ENCODE data around the gene CDCA5. TPM values are rescaled to one million over a fixed set of nuclear protein-coding genes. Genes with fewer than 3 reads are reported as not detected.

The CDCA5 gene
- total RNA-seq, 1 experiment from 2014 or later, result 92.9 TPM

DNA sequence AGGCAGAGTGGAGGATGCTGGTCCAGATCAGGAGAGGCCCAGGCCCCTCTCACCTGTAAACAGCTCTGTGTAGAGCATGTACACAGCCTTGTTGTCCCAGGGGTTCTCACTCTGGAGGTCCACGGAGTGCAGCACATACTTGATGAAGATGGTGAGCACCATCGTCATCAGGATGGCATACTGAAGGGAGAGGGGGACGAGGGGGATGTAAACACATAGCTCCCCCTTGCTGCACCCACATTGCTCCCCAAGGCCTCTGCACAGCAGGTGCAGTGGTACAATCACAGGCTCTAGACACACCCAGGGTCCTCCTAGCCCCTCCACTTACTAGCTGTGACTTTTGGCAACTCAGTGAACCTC, 47.6 kb upstream of the CDCA5 start:
- ChIA-PET POLR2A (interaction anchor here (0.5 kb wide), 1 partner anchor 843 kb away, joined by 3 read pairs; no protein-coding TSS in a partner anchor), CTCF (interaction anchor here (0.6 to 0.7 kb wide), 2 partner anchors 21 to 201 kb away, joined by 3 read pairs; no protein-coding TSS in a partner anchor)
- ATAC-seq (no peak), DNase-seq (ENCODE audit: low read depth, low spot score) (no peak)
- Histone ChIP-seq H3K36me3 (ENCODE audit: control insufficient read depth, insufficient read depth, low read length) (peaks cover 12% of the 10 kb centered on the region; the same call in 1 of the 2 replicates), H3K4me1 (ENCODE audit: control insufficient read depth, insufficient read depth, low read length) (peaks cover 16% of the 10 kb centered on the region), H3K27ac (ENCODE audit: low read length) (no peak overlapping the region), H3K9me3 (ENCODE audit: control insufficient read depth, insufficient read depth, low read depth, low read length) (no peaks in the 10 kb centered on the region), H3K4me3 (ENCODE audit: low read depth in 2 of 2, low read length in 2 of 2) (no peak overlapping the region), H3K27me3 (ENCODE audit: control insufficient read depth, insufficient read depth, low read length) (no peaks in the 10 kb centered on the region)
- TF ChIP-seq CTCF (IDR thresholded peaks at IDR 0.05) (no peak), SIN3A (IDR thresholded peaks at IDR 0.05; ENCODE audit: borderline replicate concordance, insufficient read depth, low read depth, low read length) (no peak), POLR2AphosphoS5 (IDR thresholded peaks at IDR 0.05; ENCODE audit: low read depth, low read length) (no peak), TCF7L2 (IDR thresholded peaks at IDR 0.05; ENCODE audit: low read depth, low read length) (no peak)
- TF ChIP-seq, protein P1, sequence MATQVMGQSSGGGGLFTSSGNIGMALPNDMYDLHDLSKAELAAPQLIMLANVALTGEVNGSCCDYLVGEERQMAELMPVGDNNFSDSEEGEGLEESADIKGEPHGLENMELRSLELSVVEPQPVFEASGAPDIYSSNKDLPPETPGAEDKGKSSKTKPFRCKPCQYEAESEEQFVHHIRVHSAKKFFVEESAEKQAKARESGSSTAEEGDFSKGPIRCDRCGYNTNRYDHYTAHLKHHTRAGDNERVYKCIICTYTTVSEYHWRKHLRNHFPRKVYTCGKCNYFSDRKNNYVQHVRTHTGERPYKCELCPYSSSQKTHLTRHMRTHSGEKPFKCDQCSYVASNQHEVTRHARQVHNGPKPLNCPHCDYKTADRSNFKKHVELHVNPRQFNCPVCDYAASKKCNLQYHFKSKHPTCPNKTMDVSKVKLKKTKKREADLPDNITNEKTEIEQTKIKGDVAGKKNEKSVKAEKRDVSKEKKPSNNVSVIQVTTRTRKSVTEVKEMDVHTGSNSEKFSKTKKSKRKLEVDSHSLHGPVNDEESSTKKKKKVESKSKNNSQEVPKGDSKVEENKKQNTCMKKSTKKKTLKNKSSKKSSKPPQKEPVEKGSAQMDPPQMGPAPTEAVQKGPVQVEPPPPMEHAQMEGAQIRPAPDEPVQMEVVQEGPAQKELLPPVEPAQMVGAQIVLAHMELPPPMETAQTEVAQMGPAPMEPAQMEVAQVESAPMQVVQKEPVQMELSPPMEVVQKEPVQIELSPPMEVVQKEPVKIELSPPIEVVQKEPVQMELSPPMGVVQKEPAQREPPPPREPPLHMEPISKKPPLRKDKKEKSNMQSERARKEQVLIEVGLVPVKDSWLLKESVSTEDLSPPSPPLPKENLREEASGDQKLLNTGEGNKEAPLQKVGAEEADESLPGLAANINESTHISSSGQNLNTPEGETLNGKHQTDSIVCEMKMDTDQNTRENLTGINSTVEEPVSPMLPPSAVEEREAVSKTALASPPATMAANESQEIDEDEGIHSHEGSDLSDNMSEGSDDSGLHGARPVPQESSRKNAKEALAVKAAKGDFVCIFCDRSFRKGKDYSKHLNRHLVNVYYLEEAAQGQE (IDR thresholded peaks at IDR 0.05; ENCODE audit: insufficient read depth in 1 of 2, low read depth in 2 of 2, low read length in 1 of 2), result no peak
- intact Hi-C loops (cut with micrococcal nuclease; ENCODE audit: unreplicated experiment), result loop anchor here (10.0 kb wide), 1 partner anchor 53 kb away; the partner anchor contains the start of gene CAPN1
- in situ Hi-C loops (cut with HindIII; ENCODE audit: low pct_unique_long_range_greater_than_20kb, low sequenced_read_pairs), result no loop called here
- no TSS peak for BruUV-seq (replicated peaks)

DNA sequence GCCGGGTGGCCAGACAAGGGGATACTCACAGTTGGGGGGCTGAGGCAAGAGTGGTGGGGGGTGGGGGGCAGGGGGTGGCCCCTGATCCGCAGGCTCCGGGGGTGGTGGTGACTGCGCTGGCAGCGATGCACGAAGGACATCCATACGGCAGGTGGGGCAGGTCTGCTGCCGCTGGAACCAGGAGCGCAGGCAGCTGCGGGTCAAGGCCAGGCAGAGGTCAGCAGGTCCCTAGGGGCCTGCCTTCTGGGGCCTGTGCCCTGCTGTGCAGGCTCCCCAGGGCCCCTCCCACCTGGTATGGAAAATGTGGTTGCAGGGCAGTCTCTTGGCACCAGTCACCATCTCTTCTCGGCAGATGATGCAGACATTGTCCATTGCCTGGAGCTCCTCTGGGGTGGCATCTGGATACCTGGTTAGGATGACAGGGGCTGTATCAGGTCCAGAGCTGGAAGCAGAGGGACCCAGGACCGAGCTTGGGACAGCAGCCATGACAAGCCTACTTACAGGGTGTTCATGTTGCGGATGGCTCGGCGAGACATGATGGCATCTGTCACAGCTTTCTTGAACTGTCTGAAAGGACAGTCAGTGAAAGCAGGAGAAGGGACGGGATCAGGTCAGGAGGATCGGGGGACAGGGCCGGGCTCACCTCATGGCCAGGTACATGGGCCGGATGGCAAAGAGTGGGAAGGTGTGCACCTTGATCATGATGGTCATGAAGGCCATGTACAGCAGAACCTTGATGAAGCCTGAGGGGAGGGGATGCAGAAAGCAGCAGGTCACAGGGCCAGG, 47.0 kb upstream of the CDCA5 start:
- Histone ChIP-seq H3K4me1 (ENCODE audit: control insufficient read depth, insufficient read depth, low read length) (peaks cover 14% of the 10 kb centered on the region), H3K36me3 (ENCODE audit: control insufficient read depth, insufficient read depth, low read length) (peaks cover 12% of the 10 kb centered on the region; the same call in 1 of the 2 replicates), H3K27ac (ENCODE audit: low read length) (no peak overlapping the region), H3K4me3 (ENCODE audit: low read depth in 2 of 2, low read length in 2 of 2) (no peak overlapping the region), H3K9me3 (ENCODE audit: control insufficient read depth, insufficient read depth, low read depth, low read length) (no peaks in the 10 kb centered on the region), H3K27me3 (ENCODE audit: control insufficient read depth, insufficient read depth, low read length) (no peaks in the 10 kb centered on the region)
- in situ Hi-C loops (cut with HindIII; ENCODE audit: low pct_unique_long_range_greater_than_20kb, low sequenced_read_pairs) (no loop called here), intact Hi-C loops (cut with micrococcal nuclease; ENCODE audit: unreplicated experiment) (loop anchor here (10.0 kb wide), 1 partner anchor 54 kb away; the partner anchor contains the start of gene CAPN1)
- POLR2A ChIA-PET, result no interaction called here
- no peak for TF ChIP-seq CTCF (IDR thresholded peaks at IDR 0.05)
- TF ChIP-seq TCF7L2 (IDR thresholded peaks at IDR 0.05; ENCODE audit: low read depth, low read length), result no peak
- TF ChIP-seq, protein P1 (IDR thresholded peaks at IDR 0.05; ENCODE audit: insufficient read depth in 1 of 2, low read depth in 2 of 2, low read length in 1 of 2), result no peak
- CTCF ChIA-PET, result interaction anchor here (0.6 to 0.7 kb wide), 2 partner anchors 67 to 202 kb away, joined by 3 read pairs; no protein-coding TSS in a partner anchor
- DNase-seq (ENCODE audit: low read depth, low spot score) (no peak), ATAC-seq (no peak)
- BruUV-seq (replicated peaks), result no TSS peak

All from Panc1 (cell line).